Osteoblast (primary cell): ENCODE results near the gene HDHD5. TPM values are rescaled to one million over a fixed set of nuclear protein-coding genes. Genes with fewer than 3 reads are reported as not detected.
A peak's percentile ranks its signal among the peaks of the same experiment; 100 is the strongest.

Source experiments
- DNase-seq: peaks from one replicate; pipeline ENCODE4 v3.0.0; 2011; ENCODE audit warnings: low spot score, mixed read lengths; ENCODE audit not compliant: insufficient read length; ENCODE audit errors: missing footprints
- H2AFZ ChIP-seq: 2 replicates; pipeline ENCODE4 v1.6.0; 2011; ENCODE audit warnings: mild to moderate bottlenecking, low read length
- H3K27ac ChIP-seq: 2 replicates; pipeline ENCODE4 v1.5.1; 2011; ENCODE audit warnings: mild to moderate bottlenecking, low read depth, low read length, moderate library complexity
- H3K27me3 ChIP-seq: 2 replicates; pipeline ENCODE4 v1.6.0; 2012; ENCODE audit warnings: mild to moderate bottlenecking, control low read depth, inconsistent platforms, low read length, moderate library complexity; ENCODE audit not compliant: insufficient read depth
- H3K36me3 ChIP-seq: 2 replicates; pipeline ENCODE4 v1.5.1; 2011; ENCODE audit warnings: mild to moderate bottlenecking, low read length, control low read depth, moderate library complexity; ENCODE audit not compliant: insufficient read depth
- H3K4me1 ChIP-seq: 2 replicates; pipeline ENCODE4 v1.5.1; 2011; ENCODE audit warnings: mild to moderate bottlenecking, low read length, control low read depth, moderate library complexity; ENCODE audit not compliant: insufficient read depth
- H3K4me2 ChIP-seq: 2 replicates; pipeline ENCODE4 v1.6.0; 2011; ENCODE audit warnings: mild to moderate bottlenecking, low read length; ENCODE audit not compliant: insufficient read depth
- H3K4me3 ChIP-seq: fragments of 200-600 bp; sonication (generic); 3 replicates; pipeline ENCODE4 v1.5.1; 2012; ENCODE audit warnings: mild to moderate bottlenecking, low read length, inconsistent platforms; ENCODE audit not compliant: insufficient read depth
- H3K79me2 ChIP-seq: 2 replicates; pipeline ENCODE4 v1.6.0; 2012; ENCODE audit warnings: mild to moderate bottlenecking, low read length, control low read depth, inconsistent platforms; ENCODE audit not compliant: insufficient read depth
- H3K9me3 ChIP-seq: 2 replicates; pipeline ENCODE4 v1.5.1; 2011; ENCODE audit warnings: low read depth, low read length, control low read depth
- H4K20me1 ChIP-seq: 2 replicates; pipeline ENCODE4 v1.6.0; 2012; ENCODE audit warnings: mild to moderate bottlenecking, low read length, control low read depth; ENCODE audit not compliant: insufficient read depth
- total RNA-seq: library from RNA; depleted of rRNA; stranded (reverse); fragments of >200 nt; gene quantifications from 2 replicates; pipeline ENCODE4 v1.2.3, GENCODE V29; 2012
- TF ChIP-seq, protein P1 (sequence below): IDR thresholded peaks from 2 replicates; pipeline ENCODE4 v1.5.1; 2011; ENCODE audit warnings: mild to moderate bottlenecking, low read depth, low read length, moderate library complexity; ENCODE audit errors: extremely low read depth

Gene HDHD5
- total RNA-seq, 1 donor = 31.8 TPM

- no peaks in the 10 kb centered on the region for H3K9me3 ChIP-seq
- H4K20me1 ChIP-seq = peaks cover 4% of the 10 kb centered on the region
- H3K4me2 ChIP-seq = no peak overlapping the region
- no peak overlapping the region for H3K4me3 ChIP-seq
- no peak overlapping the region for H3K27ac ChIP-seq
- no peaks in the 10 kb centered on the region for H3K27me3 ChIP-seq
- H3K36me3 ChIP-seq = peaks cover 2% of the 10 kb centered on the region
- TF ChIP-seq, protein P1, sequence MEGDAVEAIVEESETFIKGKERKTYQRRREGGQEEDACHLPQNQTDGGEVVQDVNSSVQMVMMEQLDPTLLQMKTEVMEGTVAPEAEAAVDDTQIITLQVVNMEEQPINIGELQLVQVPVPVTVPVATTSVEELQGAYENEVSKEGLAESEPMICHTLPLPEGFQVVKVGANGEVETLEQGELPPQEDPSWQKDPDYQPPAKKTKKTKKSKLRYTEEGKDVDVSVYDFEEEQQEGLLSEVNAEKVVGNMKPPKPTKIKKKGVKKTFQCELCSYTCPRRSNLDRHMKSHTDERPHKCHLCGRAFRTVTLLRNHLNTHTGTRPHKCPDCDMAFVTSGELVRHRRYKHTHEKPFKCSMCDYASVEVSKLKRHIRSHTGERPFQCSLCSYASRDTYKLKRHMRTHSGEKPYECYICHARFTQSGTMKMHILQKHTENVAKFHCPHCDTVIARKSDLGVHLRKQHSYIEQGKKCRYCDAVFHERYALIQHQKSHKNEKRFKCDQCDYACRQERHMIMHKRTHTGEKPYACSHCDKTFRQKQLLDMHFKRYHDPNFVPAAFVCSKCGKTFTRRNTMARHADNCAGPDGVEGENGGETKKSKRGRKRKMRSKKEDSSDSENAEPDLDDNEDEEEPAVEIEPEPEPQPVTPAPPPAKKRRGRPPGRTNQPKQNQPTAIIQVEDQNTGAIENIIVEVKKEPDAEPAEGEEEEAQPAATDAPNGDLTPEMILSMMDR = no peak
- H2AFZ ChIP-seq = no peak overlapping the region
- DNase-seq = peak; percentile 47
- no peaks in the 10 kb centered on the region for H3K4me1 ChIP-seq
- no peaks in the 10 kb centered on the region for H3K79me2 ChIP-seq
These were observed 50.6 kb downstream of the HDHD5 start for GRCh38 chr22:17108256-17109112.

DNA sequence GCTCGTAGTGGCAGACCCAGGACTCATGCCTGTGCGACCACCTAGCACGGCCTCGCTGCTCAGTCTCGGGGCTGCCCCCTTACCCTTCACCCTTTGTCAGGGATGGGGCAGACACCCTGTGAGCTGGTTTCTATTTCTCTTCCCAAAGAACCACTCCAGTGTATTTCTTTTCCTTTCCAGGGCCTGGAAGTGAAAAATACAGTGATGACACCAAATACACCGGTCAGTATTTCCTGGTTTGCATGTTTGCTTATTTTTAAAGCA lies 51.6 kb downstream of the HDHD5 start:
- Histone ChIP-seq H3K4me1 (no peaks in the 10 kb centered on the region), H3K9me3 (no peaks in the 10 kb centered on the region), H3K4me3 (no peak overlapping the region), H3K36me3 (peaks cover 2% of the 10 kb centered on the region), H3K27me3 (no peaks in the 10 kb centered on the region), H3K4me2 (no peak overlapping the region), H4K20me1 (peaks cover 4% of the 10 kb centered on the region), H3K79me2 (no peaks in the 10 kb centered on the region), H2AFZ (no peak overlapping the region), H3K27ac (no peak overlapping the region)
- peak; percentile 74 for DNase-seq
- TF ChIP-seq, protein P1 = no peak

DNA sequence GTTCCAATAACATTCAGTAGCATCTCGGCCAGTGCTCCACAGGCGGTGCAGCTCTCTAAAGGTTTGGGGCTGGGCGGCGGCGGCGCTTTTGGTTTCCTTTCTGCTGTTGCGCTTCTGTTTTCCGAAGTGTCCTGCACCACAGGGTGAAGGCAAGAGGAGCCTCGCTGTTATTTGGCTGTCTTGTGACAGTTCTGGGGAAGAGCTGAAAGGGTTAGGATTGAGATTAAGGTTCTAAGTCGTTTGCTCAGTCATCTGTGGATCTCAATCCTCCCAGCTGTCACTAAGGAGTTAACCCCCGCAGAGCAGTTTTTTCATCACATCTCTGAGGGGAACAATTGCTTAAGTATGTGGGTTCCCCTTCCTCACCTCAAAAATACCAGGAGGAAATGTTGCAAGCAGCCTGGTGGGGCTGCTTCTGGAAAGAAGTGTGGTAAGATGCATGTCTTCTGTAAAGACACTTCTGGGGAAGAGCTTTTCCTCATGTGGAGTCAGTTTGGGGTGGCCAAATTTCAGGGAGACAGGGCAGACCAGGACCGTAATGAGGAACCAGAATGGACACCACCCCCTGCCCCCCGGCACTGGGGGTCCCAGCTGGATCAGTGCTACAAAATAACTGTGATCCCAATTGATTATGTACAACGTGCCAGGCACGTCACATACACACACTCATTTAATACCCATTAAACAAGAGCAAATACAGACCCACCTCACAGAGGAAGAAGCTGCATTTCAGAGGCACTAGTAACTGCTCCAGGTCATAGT lies 52.1 kb downstream of the HDHD5 start:
- Histone ChIP-seq H3K4me3 (no peak overlapping the region), H3K27ac (no peak overlapping the region), H3K27me3 (no peaks in the 10 kb centered on the region), H3K9me3 (no peaks in the 10 kb centered on the region), H3K79me2 (no peaks in the 10 kb centered on the region), H2AFZ (no peak overlapping the region), H3K4me2 (no peak overlapping the region), H3K36me3 (peaks cover 5% of the 10 kb centered on the region), H4K20me1 (peaks cover 4% of the 10 kb centered on the region), H3K4me1 (no peaks in the 10 kb centered on the region)
- DNase-seq = peak; percentile 72
- TF ChIP-seq, protein P1 = no peak

GRCh38 chr22:17106161-17106784 lies 52.8 kb downstream of the HDHD5 start:
- Histone ChIP-seq H3K4me1 (no peaks in the 10 kb centered on the region), H3K9me3 (no peaks in the 10 kb centered on the region), H3K4me3 (no peak overlapping the region), H3K79me2 (no peaks in the 10 kb centered on the region), H3K4me2 (no peak overlapping the region), H3K27me3 (no peaks in the 10 kb centered on the region), H2AFZ (no peak overlapping the region), H3K27ac (no peak overlapping the region), H4K20me1 (no peaks in the 10 kb centered on the region), H3K36me3 (peaks cover 12% of the 10 kb centered on the region)
- DNase-seq = peak; percentile 61
- TF ChIP-seq, protein P1 = no peak
